Stimulated activated CD4-positive, alpha-beta T cell treated with anti-CD3 and anti-CD28 coated beads, TNF-alpha, amount 100 ng/mL, for 1 hour (primary cell): Measurements from ENCODE around the gene DIABLO.
"Not testable (repeated sequence)": the region's sequence is repeated elsewhere in the genome, so short reads cannot be mapped to it uniquely, and the experiment has no call there.

Experiments used
- DNase-seq, 3 donors: peaks; one replicate each; pipeline ENCODE4 v3.0.0-alpha.2; 2020; ENCODE audit warnings: low read depth in 3 of 3, low spot score in 1 of 3

DIABLO gene

GRCh38 chr12:122190842-122191668 is 34.8 kb downstream of the DIABLO start:
- peak in 2 of 3 donors; percentile 33 to 55 for DNase-seq

GRCh38 chr12:122189626-122190475 is 36.0 kb downstream of the DIABLO start:
- DNase-seq = no peak

GRCh38 chr12:122187466-122187865 is 38.4 kb downstream of the DIABLO start:
- DNase-seq = no peak

GRCh38 chr12:122185494-122186082 is 40.3 kb downstream of the DIABLO start:
- DNase-seq = no peak

GRCh38 chr12:122185079-122185478 is 40.8 kb downstream of the DIABLO start:
- DNase-seq = no peak

GRCh38 chr12:122184517-122184916 is 41.3 kb downstream of the DIABLO start:
- no peak for DNase-seq

GRCh38 chr12:122183588-122183940 is 42.3 kb downstream of the DIABLO start:
- DNase-seq = no peak

- DNase-seq = no peak
These were observed 42.8 kb downstream of the DIABLO start, which contains the start of gene LRRC43 for GRCh38 chr12:122182887-122183587. Gene LRRC43, plus strand, starts transcription at chr12:122183123. Its CDS starts 22 bp downstream, at chr12:122183145.

GRCh38 chr12:122176473-122176872 is 49.4 kb downstream of the DIABLO start:
- not testable (repeated sequence) for DNase-seq

- DNase-seq = no peak
These were observed 51.6 kb downstream of the DIABLO start, which contains the start of gene IL31 for GRCh38 chr12:122174155-122174845. Gene IL31, minus strand, starts transcription at chr12:122174221. Its CDS starts 49 bp downstream, at chr12:122174172.

GRCh38 chr12:122172262-122172939 is 53.5 kb downstream of the DIABLO start:
- no peak for DNase-seq

- DNase-seq = no peak
These were observed 54.5 kb downstream of the DIABLO start for GRCh38 chr12:122171399-122171798.

- DNase-seq = no peak
These were observed 57.4 kb downstream of the DIABLO start for GRCh38 chr12:122168492-122168891.

GRCh38 chr12:122167356-122167925 is 58.4 kb downstream of the DIABLO start:
- DNase-seq = no peak

- peak in 1 of 3 donors; percentile 8 for DNase-seq
These were observed 59.2 kb downstream of the DIABLO start for GRCh38 chr12:122166422-122167349.

GRCh38 chr12:122162976-122163375 is 62.9 kb downstream of the DIABLO start:
- DNase-seq = no peak

- no peak for DNase-seq
These were observed 64.2 kb downstream of the DIABLO start for GRCh38 chr12:122161682-122162081.

- no peak for DNase-seq
These were observed 65.1 kb downstream of the DIABLO start for GRCh38 chr12:122160761-122161160.
